Ovary (tissue), 9 donors: Measurements from ENCODE around the gene ATP13A5. TPM values are rescaled to one million over a fixed set of nuclear protein-coding genes. Genes with fewer than 3 reads are reported as not detected.

ENCODE experiments used
- DNase-seq, 5 donors: peaks; one replicate each; pipeline ENCODE4 v3.0.0-alpha.2; 2019 to 2020
- H3K27ac ChIP-seq, 2 donors: fragments of 200-600 bp; one replicate each; pipeline versions ENCODE4 v1.5.1 to v1.8.0; 2019 to 2022
- H3K27me3 ChIP-seq: fragments of 200-600 bp; one replicate; pipeline ENCODE4 v1.8.0; 2022
- H3K36me3 ChIP-seq: fragments of 200-600 bp; sonication (generic); one replicate; pipeline ENCODE4 v1.5.1; 2019
- H3K4me1 ChIP-seq: one replicate; pipeline ENCODE4 v1.8.1; 2013; ENCODE audit warnings: mild to moderate bottlenecking, moderate library complexity; ENCODE audit not compliant: insufficient read depth
- H3K4me3 ChIP-seq: fragments of 200-600 bp; sonication (generic); one replicate; pipeline ENCODE4 v1.5.1; 2017
- H3K9me3 ChIP-seq, 2 donors: fragments of 200-600 bp in 1 of 2; sonication (generic) in 1 of 2; one replicate each; pipeline versions ENCODE4 v1.5.1 to v1.8.1; 2013 to 2019; ENCODE audit warnings: mild to moderate bottlenecking in 1 of 2, moderate library complexity in 1 of 2
- EP300 ChIP-seq: sonication (generic); formaldehyde crosslinking; IDR thresholded peaks from one replicate; pipeline ENCODE4 v1.6.1; 2017; ENCODE audit warnings: antibody characterized with exemption
- POLR2A ChIP-seq: fragments of 450-650 bp; IDR thresholded peaks from one replicate; pipeline ENCODE4 v1.6.1; 2017; ENCODE audit warnings: antibody characterized with exemption, mild to moderate bottlenecking, moderate library complexity
- WGBS, 3 donors: extraction: QIAGEN DNeasy Blood & Tissue Kit in 1 of 3; methylation state at CpG; one replicate each; pipeline versions ENCODE4 v1.1.5 to v1.1.7; 2013 to 2017; 5-methylcytosine and 5-hydroxymethylcytosine counted together
- intact Hi-C, 4 donors: fragments of 100-400 bp; cut with DNase I; formaldehyde crosslinking; loops; one replicate each; pipeline versions ENCODE4 v1.11.0 to v1.15.1; 2022 to 2023
- polyA plus RNA-seq, 2 donors: library from polyadenylated mRNA; stranded (reverse); fragments of 200-250 nt in 1 of 2; fragments of 350-450 nt in 1 of 2; fragmentation: Illumina TruSeq in 1 of 2; extraction: RNeasy Lipid Tissue Mini Kit (QIAGEN cat#74804) in 1 of 2; gene quantifications; one replicate each; pipeline ENCODE4 v1.2.3, GENCODE V29; 2013 to 2014
- total RNA-seq, 7 donors: library from RNA; depleted of rRNA in 2 of 7; stranded (reverse); fragments of >200 nt in 2 of 7; fragmentation: NEBNext Ultra II Directional in 3 of 7; extraction: Animal tissue kit (Norgen Biotek cat#: 25700) in 3 of 7; gene quantifications; one replicate each; pipeline versions ENCODE4 v1.1.0 to v1.2.4, GENCODE V29; 2016 to 2023
- TF ChIP-seq, protein P1 (sequence below), 3 donors: fragments of 450-650 bp in 2 of 3; fragments of 200-600 bp in 1 of 3; IDR thresholded peaks; one replicate each; pipeline versions ENCODE4 v1.5.1 to v1.8.0; 2016 to 2022; ENCODE audit warnings: antibody characterized with exemption in 3 of 3, mild to moderate bottlenecking in 1 of 3
- donor health status: DM: no; HTN: no; CAD: no; lungs with moderate emphysema.
- donor health status: DM: no; HTN: no; CAD: no.
- donor health status: Bipolar disorder and iron deficiency.
- donor health status: DM: yes; HTN: yes; CAD: no.
- donor health status: DM: no; HTN: no; CAD: no.
- donor health status: DM: yes; HTN: yes; CAD: no.

Gene ATP13A5
- total and polyA plus RNA-seq, 9 donors = 0.07 to 0.36 TPM; not detected in 7

- no peak within 1 kb of the TSS for H3K27ac ChIP-seq
- H3K4me1 ChIP-seq = no peaks in the 10 kb centered on the region
- intact Hi-C loops = loop anchor here in 1 of 4 donors (10.0 kb wide), 1 partner anchor 436 kb away; no protein-coding TSS in a partner anchor
- no peaks in the 10 kb centered on the region for H3K27me3 ChIP-seq
- TF ChIP-seq POLR2A = no peak
- TF ChIP-seq EP300 = no peak
- peak; percentile 14 to 70 (median 33) for DNase-seq
- 1 to 2% (median 1%) methylated on average over 31 to 93 of the region's 93 CpGs for WGBS, 3 donors
- H3K4me3 ChIP-seq = peak within 1 kb of the TSS; percentile 24
- no peaks in the 10 kb centered on the region for H3K9me3 ChIP-seq
- no peaks in the 10 kb centered on the region for H3K36me3 ChIP-seq
Measured at GRCh38 chr3:193240850-193241706, 137.5 kb downstream of the ATP13A5 start, which contains the start of gene PLAAT1. TSS of gene PLAAT1 (plus strand) at chr3:193241222. CDS start at chr3:193255651, 14,429 bp downstream.

GRCh38 chr3:193240436-193240849 is 138.1 kb downstream of the ATP13A5 start:
- H3K36me3 ChIP-seq = no peaks in the 10 kb centered on the region
- H3K9me3 ChIP-seq = no peaks in the 10 kb centered on the region
- H3K27ac ChIP-seq = no peak overlapping the region
- TF ChIP-seq POLR2A = no peak
- TF ChIP-seq, protein P1, sequence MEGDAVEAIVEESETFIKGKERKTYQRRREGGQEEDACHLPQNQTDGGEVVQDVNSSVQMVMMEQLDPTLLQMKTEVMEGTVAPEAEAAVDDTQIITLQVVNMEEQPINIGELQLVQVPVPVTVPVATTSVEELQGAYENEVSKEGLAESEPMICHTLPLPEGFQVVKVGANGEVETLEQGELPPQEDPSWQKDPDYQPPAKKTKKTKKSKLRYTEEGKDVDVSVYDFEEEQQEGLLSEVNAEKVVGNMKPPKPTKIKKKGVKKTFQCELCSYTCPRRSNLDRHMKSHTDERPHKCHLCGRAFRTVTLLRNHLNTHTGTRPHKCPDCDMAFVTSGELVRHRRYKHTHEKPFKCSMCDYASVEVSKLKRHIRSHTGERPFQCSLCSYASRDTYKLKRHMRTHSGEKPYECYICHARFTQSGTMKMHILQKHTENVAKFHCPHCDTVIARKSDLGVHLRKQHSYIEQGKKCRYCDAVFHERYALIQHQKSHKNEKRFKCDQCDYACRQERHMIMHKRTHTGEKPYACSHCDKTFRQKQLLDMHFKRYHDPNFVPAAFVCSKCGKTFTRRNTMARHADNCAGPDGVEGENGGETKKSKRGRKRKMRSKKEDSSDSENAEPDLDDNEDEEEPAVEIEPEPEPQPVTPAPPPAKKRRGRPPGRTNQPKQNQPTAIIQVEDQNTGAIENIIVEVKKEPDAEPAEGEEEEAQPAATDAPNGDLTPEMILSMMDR (IDR thresholded peaks at IDR 0.05) = no peak
- no peak for TF ChIP-seq EP300
- WGBS, 3 donors = 1 to 2% (median 2%) methylated on average over 9 of the region's 9 CpGs
- peak overlapping the region; percentile 24 for H3K4me3 ChIP-seq
- no peaks in the 10 kb centered on the region for H3K27me3 ChIP-seq
- DNase-seq = no peak
- H3K4me1 ChIP-seq = no peaks in the 10 kb centered on the region
- intact Hi-C loops = loop anchor here in 1 of 4 donors (10.0 kb wide), 1 partner anchor 436 kb away; no protein-coding TSS in a partner anchor

GRCh38 chr3:193237030-193237429 is 141.5 kb downstream of the ATP13A5 start:
- Histone ChIP-seq H3K27ac (no peak overlapping the region), H3K4me1 (no peaks in the 10 kb centered on the region), H3K36me3 (no peaks in the 10 kb centered on the region), H3K27me3 (no peaks in the 10 kb centered on the region), H3K4me3 (no peak overlapping the region), H3K9me3 (no peaks in the 10 kb centered on the region)
- TF ChIP-seq POLR2A (no peak), EP300 (no peak)
- TF ChIP-seq, protein P1 (IDR thresholded peaks at IDR 0.05) = no peak
- DNase-seq = no peak
- intact Hi-C loops = no loop called here
- 79 to 84% (median 81%) methylated on average over 5 of the region's 5 CpGs for WGBS, 3 donors

DNA sequence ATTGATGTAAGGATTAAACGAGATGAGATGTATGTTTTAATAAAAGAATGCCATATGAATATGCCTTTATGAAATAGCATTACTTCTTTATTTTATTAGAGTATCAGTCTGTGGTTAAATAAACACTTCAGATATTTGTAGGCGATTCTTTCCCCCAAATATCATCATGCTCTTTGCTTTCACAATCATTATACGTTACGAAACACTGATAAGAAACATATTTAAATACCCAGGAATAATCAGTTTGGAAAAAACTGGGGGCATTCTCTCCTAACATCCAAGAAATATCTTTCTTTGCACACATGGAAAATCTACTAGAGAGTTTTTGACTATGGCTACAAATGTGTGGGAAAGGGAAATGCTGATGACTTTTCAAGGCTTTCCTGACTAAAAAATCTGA is 142.0 kb downstream of the ATP13A5 start:
- Histone ChIP-seq H3K27me3 (no peaks in the 10 kb centered on the region), H3K4me1 (no peaks in the 10 kb centered on the region), H3K36me3 (no peaks in the 10 kb centered on the region), H3K9me3 (no peaks in the 10 kb centered on the region), H3K27ac (no peak overlapping the region), H3K4me3 (no peak overlapping the region)
- intact Hi-C loops = no loop called here
- 33 to 51% (median 36%) methylated on average over 4 of the region's 4 CpGs for WGBS, 3 donors
- TF ChIP-seq POLR2A (no peak), EP300 (no peak)
- TF ChIP-seq, protein P1 (IDR thresholded peaks at IDR 0.05) = no peak
- no peak for DNase-seq

DNA sequence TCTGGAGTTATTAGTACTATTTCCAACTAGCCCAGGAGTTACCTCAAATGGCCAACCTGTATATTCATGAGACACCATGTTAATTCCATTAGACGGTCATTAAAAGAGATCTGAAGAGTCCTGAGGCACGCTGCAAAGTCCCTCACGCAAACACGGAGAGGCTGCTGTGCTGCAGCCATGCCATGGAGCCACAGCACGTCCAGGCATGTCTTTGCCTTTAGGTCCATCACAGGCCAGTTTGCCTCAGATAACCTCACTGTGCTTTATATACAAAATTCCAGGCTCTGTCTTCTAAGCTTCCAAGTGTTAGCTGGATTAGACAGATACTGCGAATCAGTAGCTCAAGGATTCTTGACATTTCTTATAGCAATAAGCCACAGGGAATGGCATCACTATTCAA is 147.4 kb downstream of the ATP13A5 start:
- H3K27ac ChIP-seq = no peak overlapping the region
- H3K27me3 ChIP-seq = no peaks in the 10 kb centered on the region
- no peaks in the 10 kb centered on the region for H3K9me3 ChIP-seq
- no peak for DNase-seq
- intact Hi-C loops = no loop called here
- no peaks in the 10 kb centered on the region for H3K4me1 ChIP-seq
- TF ChIP-seq, protein P1 (IDR thresholded peaks at IDR 0.05) = no peak
- no peak for TF ChIP-seq POLR2A
- TF ChIP-seq EP300 = no peak
- no peaks in the 10 kb centered on the region for H3K36me3 ChIP-seq
- 90 to 91% (median 90%) methylated on average over 6 of the region's 6 CpGs for WGBS, 3 donors
- no peak overlapping the region for H3K4me3 ChIP-seq
